ENCODE measurements around the gene CTSW.
A peak's percentile ranks its signal among the peaks of the same experiment; 100 is the strongest.

CTSW gene

DNA sequence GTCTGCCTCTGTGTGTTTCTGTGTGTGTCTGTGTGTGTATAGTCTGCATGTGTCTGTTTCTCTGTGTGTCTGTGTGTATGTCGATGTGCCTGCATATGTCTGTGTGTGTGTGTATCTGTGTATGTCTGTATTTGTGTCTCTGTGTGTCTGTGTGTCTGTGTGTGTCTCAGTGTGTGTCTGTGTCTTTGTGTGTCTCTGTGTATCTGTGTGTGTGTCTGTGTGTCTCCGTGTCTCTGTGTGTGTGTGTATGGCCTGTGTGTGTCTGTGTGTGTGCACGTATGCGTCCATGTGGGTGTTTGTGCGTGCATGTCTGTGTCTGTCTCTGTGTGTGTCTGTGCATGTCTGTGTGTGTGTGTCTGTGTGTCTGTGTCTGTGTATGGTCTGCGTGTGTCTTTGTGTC, 45.4 kb upstream of the CTSW start:
- no peaks in the 10 kb centered on the region for H3K9me3 ChIP-seq (ENCODE audit: insufficient read depth, low read length)
- peak overlapping the region; percentile 71 for H3K4me2 ChIP-seq (ENCODE audit: low read depth, low read length, poor library complexity, severe bottlenecking)
- peak overlapping the region; percentile 64 for H3K4me3 ChIP-seq (ENCODE audit: insufficient read depth, low read length, poor library complexity, severe bottlenecking)
- peak overlapping the region; percentile 53 for H2AFZ ChIP-seq (ENCODE audit: low read depth, low read length, severe bottlenecking)
- no peaks in the 10 kb centered on the region for H3K36me3 ChIP-seq (ENCODE audit: low read length)
- H3K79me2 ChIP-seq (ENCODE audit: insufficient read depth, low read length), result no peaks in the 10 kb centered on the region
- no peaks in the 10 kb centered on the region for H3K9me2 ChIP-seq (replicated peaks; ENCODE audit: insufficient read depth, low read length)
- no peak for TF ChIP-seq EZH2phosphoT487 (conservative IDR thresholded peaks at IDR 0.05; ENCODE audit: low read length)
- TF ChIP-seq, protein P1, sequence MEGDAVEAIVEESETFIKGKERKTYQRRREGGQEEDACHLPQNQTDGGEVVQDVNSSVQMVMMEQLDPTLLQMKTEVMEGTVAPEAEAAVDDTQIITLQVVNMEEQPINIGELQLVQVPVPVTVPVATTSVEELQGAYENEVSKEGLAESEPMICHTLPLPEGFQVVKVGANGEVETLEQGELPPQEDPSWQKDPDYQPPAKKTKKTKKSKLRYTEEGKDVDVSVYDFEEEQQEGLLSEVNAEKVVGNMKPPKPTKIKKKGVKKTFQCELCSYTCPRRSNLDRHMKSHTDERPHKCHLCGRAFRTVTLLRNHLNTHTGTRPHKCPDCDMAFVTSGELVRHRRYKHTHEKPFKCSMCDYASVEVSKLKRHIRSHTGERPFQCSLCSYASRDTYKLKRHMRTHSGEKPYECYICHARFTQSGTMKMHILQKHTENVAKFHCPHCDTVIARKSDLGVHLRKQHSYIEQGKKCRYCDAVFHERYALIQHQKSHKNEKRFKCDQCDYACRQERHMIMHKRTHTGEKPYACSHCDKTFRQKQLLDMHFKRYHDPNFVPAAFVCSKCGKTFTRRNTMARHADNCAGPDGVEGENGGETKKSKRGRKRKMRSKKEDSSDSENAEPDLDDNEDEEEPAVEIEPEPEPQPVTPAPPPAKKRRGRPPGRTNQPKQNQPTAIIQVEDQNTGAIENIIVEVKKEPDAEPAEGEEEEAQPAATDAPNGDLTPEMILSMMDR (IDR thresholded peaks at IDR 0.05; ENCODE audit: insufficient read depth, low read length, poor library complexity, severe bottlenecking), result no peak
- H3K27ac ChIP-seq (ENCODE audit: low read depth, low read length), result no peak overlapping the region
- H3F3A ChIP-seq (ENCODE audit: insufficient read depth), result peaks cover 12% of the 10 kb centered on the region; the same call in 1 of the 2 replicates
- H3K27me3 ChIP-seq (ENCODE audit: low read length), result no peaks in the 10 kb centered on the region
- H4K20me1 ChIP-seq (ENCODE audit: low read depth, low read length), result no peaks in the 10 kb centered on the region
- H3K9ac ChIP-seq (ENCODE audit: low read length), result peak overlapping the region; percentile 56

DNA sequence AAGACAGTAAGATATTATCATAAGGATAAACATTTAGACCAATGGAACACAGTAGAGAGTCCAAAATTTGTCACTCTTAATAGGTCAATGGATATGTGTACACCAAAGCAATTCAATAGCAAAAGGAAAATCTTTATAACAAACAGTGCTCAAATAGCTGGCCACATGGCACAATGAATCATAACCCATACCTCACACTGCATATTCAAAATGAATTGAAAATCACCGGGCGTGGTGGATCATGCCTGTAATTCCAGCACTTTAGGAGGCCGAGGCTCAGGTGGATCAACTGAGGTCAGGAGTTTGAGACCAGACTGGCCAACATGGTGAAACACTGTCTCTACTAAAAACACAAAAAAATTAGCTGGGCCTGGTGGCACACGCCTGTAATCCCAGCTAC, 37.5 kb upstream of the CTSW start:
- TF ChIP-seq, protein P1 (IDR thresholded peaks at IDR 0.05; ENCODE audit: insufficient read depth, low read length, poor library complexity, severe bottlenecking), result no peak
- TF ChIP-seq EZH2phosphoT487 (conservative IDR thresholded peaks at IDR 0.05; ENCODE audit: low read length), result no peak
- Histone ChIP-seq H3K27me3 (ENCODE audit: low read length) (no peaks in the 10 kb centered on the region), H3F3A (ENCODE audit: insufficient read depth) (peaks cover 7% of the 10 kb centered on the region; the same call in 1 of the 2 replicates), H3K9me2 (replicated peaks; ENCODE audit: insufficient read depth, low read length) (no peaks in the 10 kb centered on the region), H3K36me3 (ENCODE audit: low read length) (no peaks in the 10 kb centered on the region), H3K9me3 (ENCODE audit: insufficient read depth, low read length) (no peaks in the 10 kb centered on the region), H3K9ac (ENCODE audit: low read length) (no peak overlapping the region), H3K4me3 (ENCODE audit: insufficient read depth, low read length, poor library complexity, severe bottlenecking) (no peak overlapping the region), H4K20me1 (ENCODE audit: low read depth, low read length) (no peaks in the 10 kb centered on the region), H3K79me2 (ENCODE audit: insufficient read depth, low read length) (no peaks in the 10 kb centered on the region), H2AFZ (ENCODE audit: low read depth, low read length, severe bottlenecking) (no peak overlapping the region), H3K4me2 (ENCODE audit: low read depth, low read length, poor library complexity, severe bottlenecking) (no peak overlapping the region), H3K27ac (ENCODE audit: low read depth, low read length) (no peak overlapping the region)

DNA sequence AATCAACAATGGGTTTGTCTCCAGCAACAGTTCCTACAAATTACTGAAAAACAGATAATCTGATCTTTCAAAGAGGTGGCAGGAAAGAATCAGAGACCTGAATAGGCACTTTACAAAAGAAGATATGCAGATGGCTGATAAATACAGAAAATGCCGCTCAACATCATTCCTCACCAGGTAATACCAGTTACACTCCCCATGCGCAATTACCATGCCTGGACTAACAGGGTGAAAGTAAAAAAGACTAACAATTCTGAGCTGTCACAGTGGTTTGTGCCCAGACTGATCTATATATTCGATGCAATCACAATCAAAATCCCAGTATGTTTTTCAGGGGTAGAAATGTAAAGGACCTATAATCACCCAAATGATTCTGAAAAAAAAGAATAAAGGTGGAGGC, 35.8 kb upstream of the CTSW start:
- no peak overlapping the region for H3K4me3 ChIP-seq (ENCODE audit: insufficient read depth, low read length, poor library complexity, severe bottlenecking)
- no peaks in the 10 kb centered on the region for H3K36me3 ChIP-seq (ENCODE audit: low read length)
- TF ChIP-seq EZH2phosphoT487 (conservative IDR thresholded peaks at IDR 0.05; ENCODE audit: low read length), result no peak
- no peak overlapping the region for H3K4me2 ChIP-seq (ENCODE audit: low read depth, low read length, poor library complexity, severe bottlenecking)
- no peaks in the 10 kb centered on the region for H3K9me2 ChIP-seq (replicated peaks; ENCODE audit: insufficient read depth, low read length)
- no peak overlapping the region for H3K9ac ChIP-seq (ENCODE audit: low read length)
- no peaks in the 10 kb centered on the region for H3K27me3 ChIP-seq (ENCODE audit: low read length)
- H3F3A ChIP-seq (ENCODE audit: insufficient read depth), result no peaks in the 10 kb centered on the region; the same call in 1 of the 2 replicates
- no peaks in the 10 kb centered on the region for H3K79me2 ChIP-seq (ENCODE audit: insufficient read depth, low read length)
- no peak overlapping the region for H2AFZ ChIP-seq (ENCODE audit: low read depth, low read length, severe bottlenecking)
- no peaks in the 10 kb centered on the region for H4K20me1 ChIP-seq (ENCODE audit: low read depth, low read length)
- H3K9me3 ChIP-seq (ENCODE audit: insufficient read depth, low read length), result no peaks in the 10 kb centered on the region
- H3K27ac ChIP-seq (ENCODE audit: low read depth, low read length), result no peak overlapping the region

GRCh38 chr11:65844231-65844872, 35.3 kb upstream of the CTSW start:
- Histone ChIP-seq H3K4me3 (ENCODE audit: insufficient read depth, low read length, poor library complexity, severe bottlenecking) (no peak overlapping the region), H4K20me1 (ENCODE audit: low read depth, low read length) (no peaks in the 10 kb centered on the region), H3K36me3 (ENCODE audit: low read length) (no peaks in the 10 kb centered on the region), H3K9ac (ENCODE audit: low read length) (no peak overlapping the region), H3K27me3 (ENCODE audit: low read length) (no peaks in the 10 kb centered on the region), H3K79me2 (ENCODE audit: insufficient read depth, low read length) (no peaks in the 10 kb centered on the region), H3F3A (ENCODE audit: insufficient read depth) (no peaks in the 10 kb centered on the region; the same call in 1 of the 2 replicates), H3K27ac (ENCODE audit: low read depth, low read length) (no peak overlapping the region), H3K9me2 (replicated peaks; ENCODE audit: insufficient read depth, low read length) (no peaks in the 10 kb centered on the region), H2AFZ (ENCODE audit: low read depth, low read length, severe bottlenecking) (no peak overlapping the region), H3K9me3 (ENCODE audit: insufficient read depth, low read length) (no peaks in the 10 kb centered on the region), H3K4me2 (ENCODE audit: low read depth, low read length, poor library complexity, severe bottlenecking) (no peak overlapping the region)
- no peak for TF ChIP-seq EZH2phosphoT487 (conservative IDR thresholded peaks at IDR 0.05; ENCODE audit: low read length)
- TF ChIP-seq, protein P1 (IDR thresholded peaks at IDR 0.05; ENCODE audit: insufficient read depth, low read length, poor library complexity, severe bottlenecking), result no peak

All from SU-DHL-6 (cell line).